Breast epithelium (tissue), 4 donors: ENCODE data around the gene RNF25. TPM values are rescaled to one million over a fixed set of nuclear protein-coding genes. Genes with fewer than 3 reads are reported as not detected.

Experiments used
- DNase-seq, 2 donors: peaks; one replicate each; pipeline ENCODE4 v3.0.0-alpha.2; 2019; ENCODE audit warnings: low spot score in 2 of 2
- H3K27ac ChIP-seq, 2 donors: fragments of 200-600 bp; sonication (generic) in 1 of 2; one replicate each; pipeline ENCODE4 v1.5.1; 2016 to 2019; ENCODE audit warnings: mild to moderate bottlenecking in 1 of 2
- H3K27me3 ChIP-seq, 2 donors: fragments of 200-600 bp; sonication (generic) in 1 of 2; one replicate each; pipeline versions ENCODE4 v1.5.1 to v1.6.0; 2017 to 2019; ENCODE audit warnings: control low read depth in 1 of 2, mild to moderate bottlenecking in 1 of 2
- H3K36me3 ChIP-seq: fragments of 200-600 bp; one replicate; pipeline ENCODE4 v1.5.1; 2019
- H3K4me1 ChIP-seq, 2 donors: fragments of 200-600 bp; sonication (generic); one replicate each; pipeline ENCODE4 v1.5.1; 2016 to 2019; ENCODE audit warnings: control low read depth in 1 of 2
- H3K4me3 ChIP-seq, 3 donors: fragments of 200-600 bp; sonication (generic); 1 replicate in 2 of 3; 2 replicates in 1 of 3; pipeline ENCODE4 v1.5.1; 2016 to 2019; ENCODE audit warnings: mild to moderate bottlenecking in 3 of 3, moderate library complexity in 2 of 3
- H3K9me3 ChIP-seq, 2 donors: fragments of 200-600 bp; sonication (generic) in 1 of 2; one replicate each; pipeline ENCODE4 v1.5.1; 2016 to 2019; ENCODE audit warnings: control low read depth in 1 of 2
- CTCF ChIP-seq, 3 donors: fragments of 450-650 bp; IDR thresholded peaks; one replicate each; pipeline ENCODE4 v1.5.1; 2016 to 2017; ENCODE audit warnings: antibody characterized with exemption in 3 of 3, mild to moderate bottlenecking in 3 of 3, moderate library complexity in 3 of 3
- POLR2A ChIP-seq: fragments of 450-650 bp; IDR thresholded peaks from one replicate; pipeline ENCODE4 v1.6.1; 2016; ENCODE audit warnings: antibody characterized with exemption, mild to moderate bottlenecking, moderate library complexity
- POLR2AphosphoS5 ChIP-seq, 3 donors: sonication (generic); formaldehyde crosslinking; IDR thresholded peaks; one replicate each; pipeline ENCODE4 v1.6.1; 2017; ENCODE audit warnings: antibody characterized with exemption in 3 of 3
- intact Hi-C: fragments of 100-400 bp; cut with DNase I; formaldehyde crosslinking; loops from one replicate; pipeline ENCODE4 v1.15.1; 2023; ENCODE audit warnings: low total_unique reads
- total RNA-seq, 3 donors: library from RNA; depleted of rRNA; stranded (reverse); fragments of >200 nt; gene quantifications; one replicate each; pipeline ENCODE4 v1.1.0, GENCODE V29; 2016

Gene RNF25
- total RNA-seq, 3 donors from 2014 or later, result 22.7 to 25.9 (median 23.0) TPM

- Histone ChIP-seq H3K27me3 (no peaks in the 10 kb centered on the region), H3K9me3 (no peaks in the 10 kb centered on the region), H3K4me1 (peaks cover 0 to 5% of the 10 kb centered on the region in 2 donors), H3K4me3 (peak within 1 kb of the TSS; percentile 75 to 93 (median 75)), H3K36me3 (no peaks in the 10 kb centered on the region), H3K27ac (peak within 1 kb of the TSS; percentile 94 to 98)
- intact Hi-C loops, result loop anchor here (1.0 to 10.0 kb wide), 3 partner anchors 32 to 759 kb away; partner anchors contain the start of gene PRKAG3
- peak; percentile 97 to 98 for DNase-seq
- TF ChIP-seq POLR2AphosphoS5 (IDR thresholded peaks at IDR 0.05) (peak; percentile 85 to 95 (median 86)), CTCF (IDR thresholded peaks at IDR 0.05) (peak; percentile 84 to 98 (median 90)), POLR2A (peak; percentile 62)
These were observed 39.1 kb upstream of the RNF25 start, which contains the start of gene TTLL4 for GRCh38 chr2:218710687-218711549. TTLL4 (plus strand) TSS chr2:218710835; CDS start chr2:218737677, 26,842 bp downstream.

- H3K4me3 ChIP-seq, result peak overlapping the region; percentile 75 to 93 (median 75)
- peak overlapping the region; percentile 94 to 98 for H3K27ac ChIP-seq
- no peak for DNase-seq
- no peaks in the 10 kb centered on the region for H3K36me3 ChIP-seq
- intact Hi-C loops, result loop anchor here (5.0 to 10.0 kb wide), 2 partner anchors 124 to 758 kb away; partner anchors contain the start of gene PRKAG3
- peaks cover 0 to 5% of the 10 kb centered on the region in 2 donors for H3K4me1 ChIP-seq
- no peaks in the 10 kb centered on the region for H3K9me3 ChIP-seq
- no peaks in the 10 kb centered on the region for H3K27me3 ChIP-seq
- TF ChIP-seq CTCF (IDR thresholded peaks at IDR 0.05) (no peak), POLR2AphosphoS5 (IDR thresholded peaks at IDR 0.05) (no peak), POLR2A (no peak)
These were observed 38.5 kb upstream of the RNF25 start for GRCh38 chr2:218710334-218710686.

- TF ChIP-seq CTCF (IDR thresholded peaks at IDR 0.05) (no peak), POLR2A (no peak), POLR2AphosphoS5 (IDR thresholded peaks at IDR 0.05) (no peak)
These were observed 38.1 kb upstream of the RNF25 start for GRCh38 chr2:218709908-218710307.

GRCh38 chr2:218708086-218708485 is 36.3 kb upstream of the RNF25 start:
- H3K9me3 ChIP-seq, result no peaks in the 10 kb centered on the region
- peaks cover 0 to 5% of the 10 kb centered on the region in 2 donors for H3K4me1 ChIP-seq
- H3K36me3 ChIP-seq, result no peaks in the 10 kb centered on the region
- intact Hi-C loops, result loop anchor here (10.0 kb wide), 1 partner anchor 147 kb away; the partner anchor contains the start of gene WNT6
- no peak overlapping the region for H3K27ac ChIP-seq
- H3K4me3 ChIP-seq, result no peak overlapping the region
- H3K27me3 ChIP-seq, result no peaks in the 10 kb centered on the region
- TF ChIP-seq CTCF (IDR thresholded peaks at IDR 0.05), result no peak
- TF ChIP-seq POLR2A, result no peak
- TF ChIP-seq POLR2AphosphoS5 (IDR thresholded peaks at IDR 0.05), result no peak
- DNase-seq, result no peak

More at GRCh38 chr2:218709908-218710307, 38.1 kb upstream of the RNF25 start:
- intact Hi-C loops, result loop anchor here (5.0 to 10.0 kb wide), 3 partner anchors 125 to 758 kb away; partner anchors contain the start of genes PRKAG3 and WNT6
- H3K4me3 ChIP-seq, result peak overlapping the region; percentile 75 to 93 (median 75)
- no peaks in the 10 kb centered on the region for H3K9me3 ChIP-seq
- H3K36me3 ChIP-seq, result no peaks in the 10 kb centered on the region
- DNase-seq, result no peak
- H3K4me1 ChIP-seq, result peaks cover 0 to 5% of the 10 kb centered on the region in 2 donors
- H3K27me3 ChIP-seq, result no peaks in the 10 kb centered on the region
- no peak overlapping the region for H3K27ac ChIP-seq

- no peak overlapping the region for H3K27ac ChIP-seq
- TF ChIP-seq CTCF (IDR thresholded peaks at IDR 0.05) (no peak), POLR2AphosphoS5 (IDR thresholded peaks at IDR 0.05) (no peak), POLR2A (no peak)
- H3K36me3 ChIP-seq, result no peaks in the 10 kb centered on the region
- H3K27me3 ChIP-seq, result no peaks in the 10 kb centered on the region
- no peak overlapping the region for H3K4me3 ChIP-seq
- no peak for DNase-seq
- H3K4me1 ChIP-seq, result no peaks in the 10 kb centered on the region
- intact Hi-C loops, result loop anchor here (10.0 kb wide), 1 partner anchor 151 kb away; the partner anchor contains the start of gene WNT6
- H3K9me3 ChIP-seq, result no peaks in the 10 kb centered on the region
These were observed 31.5 kb upstream of the RNF25 start for GRCh38 chr2:218703341-218703740.
